ES-I3 (cell line): ENCODE data around the gene KCNA5.
A peak's percentile ranks its signal among the peaks of the same experiment; 100 is the strongest.

Experiments
- H3K36me3 ChIP-seq: 2 replicates; pipeline ENCODE4 v1.6.1; 2013; ENCODE audit warnings: mild to moderate bottlenecking, low read length, control low read depth, moderate library complexity; ENCODE audit not compliant: insufficient read depth
- H3K4me1 ChIP-seq: 2 replicates; pipeline ENCODE4 v1.6.1; 2013; ENCODE audit warnings: mild to moderate bottlenecking, control low read depth, low read length; ENCODE audit not compliant: insufficient read depth
- H3K9ac ChIP-seq: 2 replicates; pipeline ENCODE4 v1.6.1; 2013; ENCODE audit warnings: low read depth, mild to moderate bottlenecking, low read length, moderate library complexity
- H3K9me3 ChIP-seq: 2 replicates; pipeline ENCODE4 v1.6.1; 2013; ENCODE audit warnings: mild to moderate bottlenecking, low read length, moderate library complexity; ENCODE audit not compliant: control insufficient read depth, insufficient read depth

The KCNA5 gene

DNA sequence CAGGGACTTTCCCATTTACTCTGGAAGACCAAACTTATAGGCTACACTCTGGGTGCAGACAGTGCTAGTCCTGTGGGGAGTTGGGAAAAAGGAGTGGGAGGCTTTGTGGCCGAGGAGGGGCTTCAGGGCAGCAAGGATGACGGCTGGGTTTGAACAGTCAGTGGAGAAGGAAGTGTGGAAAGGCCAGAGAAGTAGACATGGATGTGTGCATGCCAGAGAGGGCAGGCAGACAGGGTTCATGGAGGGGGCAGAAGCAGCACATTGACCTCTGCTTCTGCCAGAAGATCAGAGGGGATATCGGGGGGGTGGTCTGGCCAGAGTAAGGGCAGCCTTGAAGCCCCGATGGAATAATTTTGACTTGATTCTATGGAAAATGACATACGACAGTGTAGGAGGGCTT lies 27.2 kb upstream of the KCNA5 start:
- no peak overlapping the region for H3K9ac ChIP-seq
- no peaks in the 10 kb centered on the region for H3K36me3 ChIP-seq
- no peaks in the 10 kb centered on the region for H3K9me3 ChIP-seq
- no peaks in the 10 kb centered on the region; the same call in 1 of the 2 replicates for H3K4me1 ChIP-seq

DNA sequence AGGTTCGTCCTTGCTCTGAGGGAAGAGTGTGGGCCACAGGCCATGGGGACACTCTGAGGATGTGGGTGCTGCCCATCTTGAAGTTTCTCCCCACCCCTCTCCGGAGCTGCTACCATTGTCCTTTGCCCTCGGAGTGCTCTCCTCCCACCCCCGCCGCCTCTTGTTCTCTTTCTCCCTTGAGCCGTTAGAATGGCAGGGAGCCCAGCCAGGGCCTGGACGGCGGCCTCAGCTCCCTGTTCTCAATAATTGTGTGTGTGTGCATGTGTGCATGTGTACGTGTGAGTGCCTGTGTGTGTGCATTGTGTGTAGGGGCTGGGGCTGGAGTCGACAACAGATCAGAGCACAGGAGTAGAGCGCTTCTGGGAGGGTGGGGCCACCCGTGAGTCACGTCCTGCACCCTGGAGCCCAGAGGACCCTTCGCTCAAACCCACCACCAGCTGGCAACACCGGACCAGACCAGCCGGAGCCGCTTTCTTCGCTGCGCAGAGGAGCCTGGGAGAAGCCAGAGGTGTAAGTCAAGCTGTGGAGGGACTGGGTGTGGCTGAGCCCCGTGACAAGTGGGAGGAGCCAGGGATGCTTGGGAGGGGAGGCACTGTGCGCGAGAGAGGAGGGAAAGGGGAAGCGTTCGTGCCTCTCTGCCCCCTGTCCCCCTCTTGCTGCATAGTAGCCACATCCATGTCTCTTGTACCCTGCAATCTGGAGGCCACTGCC lies 25.9 kb upstream of the KCNA5 start:
- Histone ChIP-seq H3K9ac (peak overlapping the region; percentile 2; the same call in 1 of the 2 replicates), H3K9me3 (no peaks in the 10 kb centered on the region), H3K4me1 (no peaks in the 10 kb centered on the region; the same call in 1 of the 2 replicates), H3K36me3 (no peaks in the 10 kb centered on the region)

DNA sequence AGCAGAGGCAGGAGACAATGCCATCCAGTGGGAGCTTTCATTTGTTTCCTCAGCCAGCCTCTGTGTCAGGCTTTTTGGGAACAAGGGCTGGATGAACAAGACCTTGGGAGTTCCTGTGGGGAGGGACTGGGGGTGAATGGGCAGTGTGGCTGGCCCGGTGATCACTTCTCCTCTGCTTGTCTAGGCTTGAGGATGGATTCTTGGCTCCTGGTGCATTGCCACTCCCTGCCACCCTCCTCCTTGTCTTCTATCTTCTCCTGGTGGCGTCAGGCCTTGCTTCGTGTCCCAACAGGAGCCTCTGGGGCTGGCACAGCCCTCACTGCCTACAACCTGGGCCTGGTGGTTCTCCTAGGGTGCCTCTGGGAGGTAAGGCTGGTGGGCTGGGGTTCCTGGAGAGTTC lies 25.0 kb upstream of the KCNA5 start:
- H3K36me3 ChIP-seq = no peaks in the 10 kb centered on the region
- no peak overlapping the region for H3K9ac ChIP-seq
- H3K9me3 ChIP-seq = no peaks in the 10 kb centered on the region
- H3K4me1 ChIP-seq = no peaks in the 10 kb centered on the region; the same call in 1 of the 2 replicates

DNA sequence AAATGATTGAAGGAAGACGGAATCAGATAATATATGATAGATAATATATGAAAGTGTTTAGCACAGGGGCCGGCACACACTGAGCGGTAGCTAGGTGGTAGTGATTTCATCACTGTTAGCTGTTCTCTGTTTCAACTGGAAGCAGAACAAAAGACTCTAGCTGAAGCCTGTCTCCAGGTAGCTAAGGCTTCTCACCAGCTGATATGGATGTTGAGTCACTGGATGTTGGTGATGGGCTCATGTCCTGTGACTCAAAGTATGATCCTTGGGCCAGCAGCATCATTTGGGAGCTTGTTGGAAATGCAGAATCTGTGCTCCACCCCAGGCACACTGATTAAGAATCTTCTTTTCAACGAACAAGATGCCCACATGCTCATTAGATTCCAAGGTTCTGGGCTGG lies 21.7 kb upstream of the KCNA5 start:
- H3K36me3 ChIP-seq = no peaks in the 10 kb centered on the region
- H3K4me1 ChIP-seq = peaks cover 5% of the 10 kb centered on the region

DNA sequence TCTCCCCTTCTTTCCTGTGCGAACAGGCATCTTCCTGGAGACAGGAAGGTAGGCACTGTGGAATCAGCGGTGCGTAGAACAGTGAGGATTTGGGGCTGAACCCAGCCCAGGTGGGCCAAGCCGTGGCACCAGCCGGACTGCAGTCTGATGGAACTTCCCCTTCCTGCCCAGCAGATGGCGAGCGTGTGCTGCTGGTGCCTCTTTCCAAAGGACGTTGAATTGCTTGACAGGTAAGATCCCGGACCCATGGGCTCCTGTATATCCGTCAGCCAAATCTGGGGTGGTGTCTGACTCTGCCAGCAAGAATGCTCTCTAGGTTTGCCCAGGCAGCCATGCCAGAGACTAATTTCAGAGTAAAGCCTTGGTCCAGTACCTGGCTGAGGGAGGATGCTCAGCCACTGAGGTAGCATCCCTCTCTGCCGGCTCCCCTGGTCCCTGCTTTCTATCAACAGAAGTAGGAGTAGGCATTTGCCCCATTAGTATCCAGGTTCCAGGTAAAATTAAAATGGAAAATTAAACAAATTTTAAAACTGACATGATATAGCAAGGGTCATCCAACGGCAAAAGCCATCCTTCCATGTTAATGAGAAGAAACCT lies 21.1 kb upstream of the KCNA5 start:
- no peak overlapping the region for H3K9ac ChIP-seq
- no peaks in the 10 kb centered on the region for H3K9me3 ChIP-seq
- peaks cover 10% of the 10 kb centered on the region for H3K4me1 ChIP-seq
- H3K36me3 ChIP-seq = no peaks in the 10 kb centered on the region

More for the DNA sequence above, 21.7 kb upstream of the KCNA5 start:
- Histone ChIP-seq H3K9me3 (no peaks in the 10 kb centered on the region), H3K9ac (no peak overlapping the region)

DNA sequence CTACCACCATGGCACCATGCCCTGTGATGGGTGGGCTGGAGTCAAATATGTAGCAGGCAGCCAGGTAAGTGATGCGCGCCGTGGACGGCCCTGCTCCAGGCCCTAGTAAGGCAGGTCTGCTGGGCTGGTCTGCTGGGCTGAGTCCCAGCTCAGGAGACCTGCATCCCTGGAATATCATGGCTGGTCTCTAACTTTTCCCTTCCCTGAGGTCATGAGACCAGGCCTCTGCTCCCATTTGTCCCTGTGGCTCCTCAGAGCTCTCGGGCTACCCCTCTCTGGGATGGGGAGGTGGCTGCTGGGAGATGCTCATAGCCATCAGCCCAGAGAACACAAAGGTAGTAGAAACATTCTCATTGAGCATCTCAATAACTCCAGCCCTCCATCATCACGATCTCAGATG lies 19.8 kb upstream of the KCNA5 start:
- H3K9ac ChIP-seq = no peak overlapping the region

DNA sequence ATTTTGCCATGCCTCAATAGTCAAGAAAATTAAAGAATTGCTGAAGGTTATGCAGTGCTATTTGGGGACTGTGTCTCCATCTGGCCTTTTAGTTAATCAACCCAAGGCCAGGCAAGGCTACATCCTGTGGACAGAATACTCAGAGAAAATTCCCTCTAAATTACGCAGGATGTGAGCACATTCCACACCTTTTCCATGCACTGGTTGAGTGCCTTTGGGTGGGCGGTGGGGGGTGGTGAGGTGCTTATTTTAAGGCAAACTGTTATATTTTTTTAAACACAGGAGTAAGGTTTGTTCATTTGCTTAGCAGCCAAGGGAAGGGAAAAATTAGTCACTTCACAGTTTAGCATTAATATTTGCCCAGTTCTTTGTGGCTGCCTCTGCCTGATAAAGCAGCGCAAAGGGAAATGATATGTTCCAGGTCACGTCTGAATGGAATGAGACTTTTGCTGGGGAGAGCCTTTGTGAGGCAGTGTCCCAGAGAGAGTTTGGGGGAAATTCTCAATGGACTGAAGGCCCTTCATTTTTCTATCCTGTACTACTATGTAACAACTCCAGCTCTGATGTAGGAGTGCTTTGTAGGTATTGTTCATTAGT lies 17.2 kb upstream of the KCNA5 start:
- H3K9ac ChIP-seq = no peak overlapping the region
- no peaks in the 10 kb centered on the region for H3K9me3 ChIP-seq
- no peaks in the 10 kb centered on the region for H3K36me3 ChIP-seq
- H3K4me1 ChIP-seq = peaks cover 12% of the 10 kb centered on the region

More for the DNA sequence above, 19.8 kb upstream of the KCNA5 start:
- no peaks in the 10 kb centered on the region for H3K36me3 ChIP-seq
- no peaks in the 10 kb centered on the region for H3K9me3 ChIP-seq
- peaks cover 12% of the 10 kb centered on the region for H3K4me1 ChIP-seq

DNA sequence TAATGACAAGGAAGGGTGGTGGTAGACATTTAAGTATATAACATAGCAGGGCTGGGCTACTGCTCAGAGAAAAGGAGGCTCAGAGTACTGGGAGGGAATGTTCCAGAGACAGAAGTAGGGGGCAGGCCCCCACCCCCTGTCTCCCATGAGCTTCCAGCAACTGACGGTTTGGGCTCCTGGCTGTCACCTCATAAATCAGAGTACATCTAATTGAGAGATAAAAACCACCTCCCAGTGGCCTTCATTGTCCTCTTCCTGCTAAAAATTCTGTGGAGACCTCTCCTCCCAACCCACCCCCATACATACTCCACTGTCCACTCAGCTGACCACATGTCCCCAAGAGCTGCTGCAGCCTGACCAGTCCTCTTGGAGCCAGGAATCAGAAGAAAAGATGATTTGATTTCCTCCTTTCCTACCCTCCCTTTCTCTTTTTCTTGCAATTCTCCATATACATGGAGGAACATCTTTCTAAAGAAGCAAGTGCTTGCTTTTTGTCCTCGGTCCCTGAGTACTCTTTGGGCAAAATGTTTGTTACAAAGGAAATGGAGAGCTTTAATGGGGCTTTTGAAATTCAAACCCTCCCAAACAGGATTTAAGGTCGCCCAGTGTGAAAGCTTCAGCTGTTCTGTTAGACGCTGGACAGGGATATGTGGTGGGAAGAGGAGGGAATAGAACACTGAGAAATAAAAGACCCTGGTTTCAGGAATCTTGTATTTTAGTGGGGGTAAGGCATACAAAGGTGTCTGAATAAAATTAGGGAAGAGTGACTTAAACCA lies 16.4 kb upstream of the KCNA5 start:
- H3K36me3 ChIP-seq = no peaks in the 10 kb centered on the region
- no peak overlapping the region for H3K9ac ChIP-seq
- H3K9me3 ChIP-seq = peaks cover 4% of the 10 kb centered on the region; the same call in 1 of the 2 replicates
- H3K4me1 ChIP-seq = peaks cover 12% of the 10 kb centered on the region

DNA sequence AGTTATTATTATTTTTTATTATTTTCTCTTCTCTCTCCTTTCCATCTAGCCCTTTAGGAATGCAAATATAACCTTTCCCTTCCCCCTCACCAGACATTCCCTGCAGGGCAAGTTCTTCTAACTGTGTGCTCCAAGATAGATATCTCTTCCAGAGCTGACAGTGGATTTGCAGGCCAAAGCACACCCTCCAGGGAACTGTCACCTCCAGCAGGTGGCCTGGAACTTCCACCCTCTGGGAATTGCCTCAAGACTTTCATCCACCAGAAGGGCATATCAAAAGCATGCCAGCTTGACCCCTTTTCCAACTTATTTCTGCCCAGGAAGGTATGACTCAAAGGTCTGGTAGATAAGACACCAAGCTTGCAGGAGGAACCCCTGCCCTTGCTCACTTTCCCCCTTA lies 13.6 kb upstream of the KCNA5 start:
- Histone ChIP-seq H3K9ac (no peak overlapping the region), H3K36me3 (no peaks in the 10 kb centered on the region), H3K9me3 (peaks cover 4% of the 10 kb centered on the region; the same call in 1 of the 2 replicates), H3K4me1 (peaks cover 12% of the 10 kb centered on the region)

DNA sequence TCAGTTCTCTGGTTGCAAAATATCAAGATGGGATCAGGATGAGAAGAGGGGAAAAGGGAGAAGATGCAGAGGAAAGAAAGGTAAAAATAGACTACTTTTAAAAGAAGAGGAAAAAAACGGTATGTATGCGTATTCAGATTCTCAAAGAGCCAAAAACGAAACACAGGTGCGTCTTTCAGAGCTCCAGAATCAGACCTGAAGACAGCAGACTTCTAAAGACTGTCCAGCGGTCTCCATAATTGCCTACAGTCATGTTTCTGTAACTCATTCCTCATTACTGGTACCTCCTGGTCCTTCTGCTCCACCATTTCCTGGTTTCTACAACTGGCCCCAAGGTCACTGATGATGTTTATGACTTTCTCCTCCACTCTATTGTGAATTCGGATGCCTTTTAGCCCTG lies 12.4 kb upstream of the KCNA5 start:
- Histone ChIP-seq H3K4me1 (peaks cover 12% of the 10 kb centered on the region), H3K9ac (no peak overlapping the region), H3K36me3 (no peaks in the 10 kb centered on the region), H3K9me3 (peaks cover 4% of the 10 kb centered on the region; the same call in 1 of the 2 replicates)

DNA sequence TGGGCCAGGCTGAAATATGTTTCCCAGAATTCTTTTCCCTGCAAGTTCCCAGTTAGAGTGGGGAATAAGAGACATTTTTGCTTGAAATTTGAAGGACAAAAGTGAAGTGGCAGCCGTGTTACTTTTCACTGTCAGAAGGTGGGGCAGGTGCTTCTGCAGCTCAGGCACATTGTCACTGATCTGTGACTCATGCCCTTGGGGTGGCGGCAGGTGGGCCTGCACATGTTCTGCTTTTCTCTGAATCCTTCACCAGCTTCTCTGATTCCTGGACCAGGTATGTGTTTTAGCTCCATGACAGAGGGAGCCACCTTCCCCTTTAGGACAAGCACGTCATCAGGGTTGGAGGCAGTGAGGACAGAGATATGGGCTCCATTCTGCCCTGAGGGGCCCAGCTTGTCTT lies 11.7 kb upstream of the KCNA5 start:
- H3K9ac ChIP-seq = no peak overlapping the region
- peaks cover 7% of the 10 kb centered on the region; the same call in 1 of the 2 replicates for H3K9me3 ChIP-seq
- H3K4me1 ChIP-seq = peaks cover 7% of the 10 kb centered on the region
- no peaks in the 10 kb centered on the region for H3K36me3 ChIP-seq

DNA sequence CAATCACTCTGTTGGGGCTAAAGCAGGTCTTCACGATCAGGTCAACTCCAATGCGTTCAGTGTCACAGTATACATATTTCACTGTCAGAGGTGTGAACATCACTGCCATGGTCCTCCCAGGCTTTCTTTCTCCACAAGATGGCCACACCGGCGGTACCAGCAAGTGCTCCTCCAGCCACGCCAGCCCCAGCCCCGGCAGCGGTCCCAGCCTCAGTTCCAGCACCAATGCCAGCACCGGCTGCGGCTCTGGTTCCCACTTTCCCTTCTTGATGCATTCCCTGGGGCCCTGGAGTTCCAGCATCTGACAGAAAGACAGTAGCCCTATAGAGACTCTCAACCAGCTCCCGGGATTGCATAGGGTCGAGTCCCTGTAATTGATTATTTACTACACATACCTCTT lies 10.9 kb upstream of the KCNA5 start:
- Histone ChIP-seq H3K36me3 (no peaks in the 10 kb centered on the region), H3K4me1 (0 out of 2 replicates have a peak, but pooled peaks cover under 1% of the 10 kb centered on the region), H3K9me3 (peaks cover 7% of the 10 kb centered on the region; the same call in 1 of the 2 replicates), H3K9ac (no peak overlapping the region)

DNA sequence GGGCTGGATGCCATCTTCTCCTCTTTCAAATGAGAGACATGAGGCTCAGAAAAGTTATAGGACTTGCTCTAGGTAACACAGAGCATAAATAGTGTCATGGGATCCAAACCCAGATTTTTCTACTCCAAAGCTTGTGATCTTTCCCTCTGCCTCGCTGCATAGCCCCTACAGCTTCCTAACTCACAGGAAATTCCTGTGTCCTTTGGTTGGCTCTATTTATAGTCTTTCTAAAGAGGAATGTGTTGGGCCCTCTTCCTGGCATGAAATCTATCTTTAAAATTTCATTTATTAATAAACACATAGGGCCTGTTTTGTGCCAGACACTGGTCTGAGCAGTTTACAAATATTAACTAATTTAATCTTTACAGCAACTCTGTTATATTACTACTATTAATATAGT lies 9.8 kb upstream of the KCNA5 start:
- Histone ChIP-seq H3K9ac (no peak overlapping the region), H3K9me3 (peaks cover 7% of the 10 kb centered on the region; the same call in 1 of the 2 replicates), H3K36me3 (no peaks in the 10 kb centered on the region), H3K4me1 (peaks cover 4% of the 10 kb centered on the region)

DNA sequence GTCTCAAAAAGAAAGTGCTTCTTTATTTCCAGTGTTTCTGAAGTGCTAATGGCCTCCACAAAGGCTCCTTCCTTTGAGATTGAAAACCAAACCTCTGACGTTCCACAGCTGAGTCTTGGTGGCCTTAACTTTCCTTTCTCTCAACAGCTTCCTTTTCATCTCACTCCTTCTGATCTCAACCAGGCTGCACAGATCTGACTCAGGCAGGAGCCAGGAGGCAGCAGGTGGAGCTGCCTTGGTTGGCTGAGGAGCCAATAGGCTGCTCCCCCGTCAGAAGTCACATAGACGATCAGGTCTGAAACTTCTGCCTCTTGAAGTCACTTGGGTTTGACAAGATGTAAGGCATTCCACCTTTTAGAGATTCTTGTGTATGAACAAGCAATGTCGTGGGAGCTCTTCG lies 9.1 kb upstream of the KCNA5 start:
- Histone ChIP-seq H3K36me3 (no peaks in the 10 kb centered on the region), H3K4me1 (peaks cover 4% of the 10 kb centered on the region), H3K9me3 (peaks cover 7% of the 10 kb centered on the region; the same call in 1 of the 2 replicates), H3K9ac (no peak overlapping the region)
